Ramos (cell line): Measurements from ENCODE around the gene PHACTR2.
"Not testable (repeated sequence)": the region's sequence is repeated elsewhere in the genome, so short reads cannot be mapped to it uniquely, and the experiment has no call there.

Experiments
- in situ Hi-C: fragments of 300-500 bp; cut with MboI; formaldehyde crosslinking; loops from one replicate; pipeline ENCODE4 v1.14.3; 2022; ENCODE audit warnings: low sequenced_read_pairs; ENCODE audit not compliant: unreplicated experiment

PHACTR2 gene

DNA sequence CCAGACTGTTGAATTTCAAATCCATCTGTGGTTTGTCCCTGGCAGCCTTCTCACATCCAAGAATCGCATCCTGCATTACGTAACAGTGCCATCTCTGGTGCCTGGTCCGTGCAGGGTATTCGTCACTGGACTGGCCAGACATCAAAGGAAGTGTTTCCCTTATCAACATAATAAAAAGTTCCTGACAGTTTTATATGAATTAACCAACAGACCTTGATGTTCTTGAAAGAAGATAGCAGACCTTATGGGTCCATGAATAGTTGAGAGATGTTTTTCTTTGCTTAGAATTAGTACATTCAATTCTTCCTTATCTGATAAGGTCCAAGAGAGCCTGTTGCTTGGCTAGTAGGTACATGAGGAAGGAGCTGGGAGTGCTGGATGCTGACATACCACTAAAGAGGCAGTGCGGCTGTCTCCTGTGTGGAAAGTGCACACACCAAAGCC lies 77.6 kb downstream of the PHACTR2 start:
- in situ Hi-C loops: no loop called here

DNA sequence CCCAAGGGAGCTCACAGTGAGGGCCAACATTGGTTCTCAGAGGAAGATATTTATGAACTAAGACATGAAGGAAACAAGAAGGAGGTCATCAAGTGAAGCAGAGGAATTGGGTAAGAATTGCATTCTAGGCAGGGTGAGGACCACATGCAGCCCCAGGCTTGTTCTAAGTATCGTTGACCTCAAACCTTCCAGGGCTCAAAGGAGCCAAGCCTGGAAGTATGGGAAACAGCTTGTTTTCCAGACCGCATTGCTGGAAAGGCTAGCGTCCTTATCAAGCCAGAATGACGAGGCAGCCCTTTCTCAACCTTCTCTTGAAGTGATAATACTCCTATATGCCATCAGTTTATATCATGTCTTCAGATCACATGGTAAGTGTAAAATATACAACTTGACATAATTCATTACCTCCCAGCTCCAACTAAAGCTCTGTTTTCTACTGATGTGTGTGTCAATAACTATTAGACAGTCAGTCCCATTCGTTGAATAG lies 79.6 kb downstream of the PHACTR2 start:
- in situ Hi-C loops: no loop called here

DNA sequence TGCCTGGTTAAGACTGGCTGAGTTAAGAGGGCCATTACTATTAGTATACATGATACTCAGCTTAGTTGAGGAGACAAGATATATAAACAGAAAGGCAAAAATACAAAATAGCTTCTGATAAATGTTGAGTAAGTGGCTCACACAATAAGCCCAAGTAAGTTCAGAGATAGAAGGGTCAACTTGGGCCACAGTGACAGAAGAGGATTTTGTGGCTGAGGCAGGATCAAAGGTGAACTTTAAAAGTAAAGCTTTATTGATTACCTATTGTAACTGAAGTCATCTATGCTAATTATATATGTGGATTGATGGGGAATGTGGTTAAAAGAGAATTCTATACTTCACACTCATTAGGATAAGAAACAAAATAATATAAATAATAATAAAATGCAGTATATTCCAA lies 80.8 kb downstream of the PHACTR2 start:
- in situ Hi-C loops: no loop called here

DNA sequence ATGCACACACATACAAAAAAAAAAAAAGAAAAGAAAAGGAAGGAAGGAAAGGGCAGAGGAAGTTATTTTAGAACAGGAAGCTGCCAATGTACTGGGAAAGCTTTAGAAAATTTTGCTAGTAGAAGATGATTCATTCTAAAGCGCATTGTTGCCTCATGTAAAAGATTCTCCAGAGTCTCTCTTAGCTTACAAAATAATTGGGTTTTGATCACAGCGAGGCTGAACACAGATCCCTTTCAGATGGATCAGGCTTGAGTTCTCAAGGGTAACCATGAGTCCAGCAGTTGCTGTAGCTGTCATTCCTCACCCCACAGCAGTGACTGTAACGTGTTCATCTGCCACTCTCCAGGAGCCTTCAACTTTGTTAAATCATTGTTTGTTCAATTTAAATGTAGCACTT lies 81.9 kb downstream of the PHACTR2 start:
- in situ Hi-C loops: no loop called here

DNA sequence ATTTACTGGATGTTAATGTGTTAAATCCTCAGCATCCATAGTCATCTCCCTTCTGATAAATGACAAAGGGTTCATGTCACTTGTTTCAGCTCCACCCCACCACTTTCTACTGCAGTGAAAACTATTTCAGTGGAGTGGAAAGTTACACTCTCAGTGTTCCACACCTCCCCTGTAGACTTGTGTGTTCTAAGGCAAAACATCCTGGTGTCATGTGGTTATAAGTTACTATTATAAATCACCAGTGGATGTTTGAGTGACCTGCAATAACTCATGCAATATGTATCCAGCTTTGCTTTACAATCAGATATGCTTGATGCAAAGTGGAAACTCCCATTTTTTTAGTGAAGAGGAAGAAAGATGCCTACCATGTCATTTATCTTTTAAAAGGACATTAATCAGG lies 83.3 kb downstream of the PHACTR2 start:
- in situ Hi-C loops: no loop called here

GRCh38 chr6:143762126-143762525 lies 84.4 kb downstream of the PHACTR2 start:
- in situ Hi-C loops: no loop called here

- in situ Hi-C loops: no loop called here
Measured at GRCh38 chr6:143765422-143766184, 87.8 kb downstream of the PHACTR2 start.

- in situ Hi-C loops: no loop called here
Measured at GRCh38 chr6:143766185-143766553, 88.4 kb downstream of the PHACTR2 start.

GRCh38 chr6:143767433-143767832 lies 89.7 kb downstream of the PHACTR2 start:
- in situ Hi-C loops: no loop called here

- in situ Hi-C loops: no loop called here
Measured at GRCh38 chr6:143772116-143773086, 94.6 kb downstream of the PHACTR2 start.

DNA sequence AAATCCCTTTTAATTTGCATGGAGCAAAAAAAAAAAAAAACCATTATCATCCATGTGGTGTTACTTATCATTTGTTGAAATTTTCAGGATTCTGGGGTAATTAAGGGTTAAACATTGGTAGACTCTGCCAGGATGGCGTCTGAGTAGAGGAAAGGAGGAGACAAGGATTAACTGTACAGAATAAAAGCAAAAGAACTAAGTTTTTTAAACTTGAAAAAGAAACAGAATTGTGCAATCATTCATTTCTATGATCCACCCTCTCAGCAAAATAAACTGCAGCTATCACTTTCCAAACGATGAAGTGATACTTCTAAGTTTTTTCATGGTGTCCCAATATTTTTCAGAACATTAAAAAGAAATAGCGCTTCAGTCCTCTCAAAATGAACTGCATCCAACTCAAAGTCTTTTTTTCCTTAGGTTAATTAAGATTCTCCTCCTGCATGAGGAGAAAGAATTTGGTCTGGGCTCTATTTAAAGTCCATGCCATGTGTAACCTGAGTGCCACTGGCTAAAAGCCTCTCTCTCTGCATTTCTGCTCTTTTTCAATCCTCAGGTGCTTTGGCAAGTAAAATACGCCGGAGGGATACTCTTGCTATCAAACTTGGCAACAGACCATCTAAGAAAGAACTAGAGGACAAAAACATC lies 95.9 kb downstream of the PHACTR2 start:
- in situ Hi-C loops: no loop called here

DNA sequence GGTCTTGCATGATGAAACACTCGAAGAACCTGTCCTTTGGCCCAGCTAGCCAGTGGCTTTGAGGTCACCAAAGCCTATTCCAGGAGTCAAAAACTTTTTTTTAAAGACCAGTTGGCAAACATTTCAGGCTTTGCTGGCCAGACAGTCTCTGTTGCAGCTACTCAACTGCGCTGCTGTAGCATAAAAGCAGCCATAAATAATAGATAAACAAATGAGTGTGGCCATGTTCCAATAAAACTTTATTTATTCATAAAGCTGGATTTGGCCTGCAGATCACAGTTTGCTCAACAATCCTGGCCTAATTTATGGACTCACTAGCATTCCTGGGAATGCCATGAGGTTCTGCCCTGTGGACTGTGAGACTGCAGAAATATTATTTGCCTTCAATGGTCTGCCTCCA lies 96.6 kb downstream of the PHACTR2 start:
- in situ Hi-C loops: no loop called here

DNA sequence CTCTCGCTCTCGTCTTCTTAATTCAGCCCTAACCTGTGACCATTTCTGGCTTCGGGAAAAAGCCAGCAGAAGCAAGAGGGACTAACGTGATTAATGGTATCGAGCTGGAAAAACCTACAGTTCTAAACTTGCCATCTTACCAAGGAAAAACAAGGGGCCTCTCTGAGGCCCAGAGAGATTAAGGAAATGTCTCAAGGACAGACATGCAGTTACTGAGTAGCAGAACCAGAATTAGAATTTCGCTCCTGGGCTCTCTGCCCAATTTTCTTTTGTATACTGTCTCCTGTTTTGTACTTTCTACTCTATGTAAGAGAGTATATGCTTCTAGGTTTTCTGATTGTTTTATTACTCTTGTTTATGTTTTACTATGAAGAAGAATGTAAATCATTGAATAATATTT lies 97.6 kb downstream of the PHACTR2 start:
- in situ Hi-C loops: no loop called here

DNA sequence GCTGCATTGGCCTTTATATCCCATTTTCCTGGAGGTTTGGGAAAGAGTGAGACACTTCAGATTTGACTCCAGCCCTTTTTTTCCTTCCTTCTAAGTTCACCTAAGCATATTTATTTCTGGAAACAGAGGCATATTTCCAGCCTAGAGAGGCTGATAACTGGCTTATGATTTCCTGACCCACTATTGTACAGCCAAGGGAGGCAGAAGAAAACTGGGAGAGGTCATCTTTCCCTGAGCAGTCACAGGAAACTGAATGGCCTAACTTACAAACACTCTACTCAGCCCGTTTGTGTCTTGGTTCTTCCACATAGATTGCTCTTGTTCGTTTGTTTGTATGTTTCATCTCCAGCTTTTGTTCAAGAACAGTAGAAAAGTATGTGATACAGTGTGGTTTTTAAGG lies 101.2 kb downstream of the PHACTR2 start:
- in situ Hi-C loops: no loop called here

- in situ Hi-C loops: no loop called here
Measured at GRCh38 chr6:143782481-143782880, 104.7 kb downstream of the PHACTR2 start.

DNA sequence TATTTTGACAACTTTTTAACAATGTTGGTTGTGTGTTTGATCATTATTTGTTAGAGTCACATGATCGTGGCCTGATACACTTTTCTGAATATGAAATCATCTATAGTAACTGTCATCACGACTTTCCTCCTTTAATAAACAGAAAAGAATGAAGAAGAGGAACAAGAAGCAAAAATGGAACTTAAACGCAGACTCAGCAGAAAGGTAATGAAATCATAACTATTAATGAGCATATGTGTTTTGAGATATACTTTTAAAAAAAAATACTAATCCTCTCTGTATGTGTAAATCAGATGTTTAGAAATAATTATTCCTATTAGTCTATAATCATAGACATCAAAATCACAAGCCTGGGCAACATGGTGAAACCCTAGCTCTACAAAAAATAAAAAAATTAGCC lies 105.3 kb downstream of the PHACTR2 start:
- in situ Hi-C loops: no loop called here

DNA sequence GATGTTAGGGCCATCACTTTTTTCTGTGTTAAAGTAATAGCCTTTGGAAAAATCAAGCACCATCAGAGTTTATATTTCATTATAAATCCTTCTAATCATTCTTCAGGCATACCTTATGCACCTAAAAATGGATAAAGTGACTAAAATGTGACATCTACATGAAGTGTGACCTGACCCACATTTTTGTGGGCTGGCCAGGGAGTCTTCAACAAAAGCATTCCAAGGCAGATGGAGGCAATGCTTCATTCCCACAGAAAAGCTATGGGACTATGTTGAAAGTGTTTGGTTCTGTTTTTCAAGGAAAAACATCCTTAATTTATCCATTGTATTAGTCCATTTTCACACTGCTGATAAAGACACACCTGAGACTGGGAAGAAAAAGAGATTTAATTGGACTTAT lies 106.6 kb downstream of the PHACTR2 start:
- in situ Hi-C loops: no loop called here

- in situ Hi-C loops: not testable (repeated sequence)
Measured at GRCh38 chr6:143786371-143786770, 108.6 kb downstream of the PHACTR2 start.

DNA sequence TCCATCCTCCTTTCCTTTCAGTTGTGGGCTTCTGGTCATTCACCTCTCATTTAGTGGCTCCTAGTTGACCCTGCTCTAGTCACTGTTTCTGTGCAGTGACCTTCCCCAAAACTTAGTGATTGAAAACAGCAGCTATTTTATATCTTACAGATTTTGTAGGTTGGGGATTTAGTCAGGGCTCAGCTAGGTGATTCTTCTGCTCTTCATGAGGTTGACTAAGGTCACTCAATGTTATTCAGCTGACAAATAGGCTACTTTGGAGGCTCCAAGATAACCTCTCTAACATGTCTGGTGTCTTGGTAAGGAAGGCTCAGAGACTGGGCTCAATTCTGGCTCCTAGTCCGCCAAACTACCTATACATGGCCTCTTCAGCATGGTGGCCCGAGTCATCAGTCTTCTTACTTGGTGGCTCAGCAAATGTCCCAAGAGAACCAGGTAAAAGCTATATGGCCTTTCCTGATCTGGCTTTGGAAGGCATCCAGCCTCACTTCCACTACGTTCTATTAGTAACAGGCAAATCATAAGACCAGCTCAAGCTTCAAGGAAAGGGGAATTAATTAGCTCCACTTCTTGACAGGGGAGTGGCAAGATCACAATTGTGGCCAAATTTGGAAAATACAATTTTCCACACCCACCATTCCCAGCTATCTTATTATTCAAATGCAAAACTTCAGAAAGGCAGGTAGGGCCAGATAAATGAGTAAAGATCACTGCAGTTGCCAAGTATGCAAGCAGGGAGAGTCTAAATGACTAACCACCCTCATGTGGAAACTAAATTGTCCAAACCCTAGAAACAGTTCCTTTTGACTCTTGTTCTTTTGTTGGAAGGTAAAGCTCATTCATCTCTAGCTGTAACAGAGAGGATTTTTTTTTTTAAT lies 114.9 kb downstream of the PHACTR2 start:
- in situ Hi-C loops: no loop called here

GRCh38 chr6:143793280-143793619 lies 115.5 kb downstream of the PHACTR2 start:
- in situ Hi-C loops: no loop called here
